Measurements from ENCODE around the gene KRT13.
"Not testable (repeated sequence)": the region's sequence is repeated elsewhere in the genome, so short reads cannot be mapped to it uniquely, and the experiment has no call there.

KRT13 gene
- total RNA-seq: 0 to 0.13 reads per million in 2 donors

- no peak for DNase-seq
These were observed at the start of gene KRT13 for GRCh38 chr17:41505007-41505808. Gene KRT13 (minus strand): TSS chr17:41505612. CDS start chr17:41505550, 62 bp downstream.

- no peak for DNase-seq
These were observed 48.7 kb upstream of the KRT13 start for GRCh38 chr17:41553987-41554680.

GRCh38 chr17:41553176-41553575 is 47.8 kb upstream of the KRT13 start:
- DNase-seq: no peak

- DNase-seq: no peak
These were observed 47.0 kb upstream of the KRT13 start for GRCh38 chr17:41552455-41552854.

- no peak for DNase-seq
These were observed 46.0 kb upstream of the KRT13 start for GRCh38 chr17:41551365-41551764.

GRCh38 chr17:41549596-41550039 is 44.2 kb upstream of the KRT13 start:
- no peak for DNase-seq

GRCh38 chr17:41548844-41549595 is 43.6 kb upstream of the KRT13 start:
- peak; percentile 58 to 85 (median 74) for DNase-seq

- peak in 2 of 5 experiments; percentile 24 to 51 for DNase-seq
These were observed 42.8 kb upstream of the KRT13 start for GRCh38 chr17:41547921-41548843.

GRCh38 chr17:41547378-41547841 is 42.0 kb upstream of the KRT13 start:
- DNase-seq: no peak

GRCh38 chr17:41546819-41547218 is 41.4 kb upstream of the KRT13 start:
- no peak for DNase-seq

- no peak for DNase-seq
These were observed 40.5 kb upstream of the KRT13 start for GRCh38 chr17:41545829-41546410.

GRCh38 chr17:41544935-41545334 is 39.5 kb upstream of the KRT13 start:
- no peak for DNase-seq

GRCh38 chr17:41544491-41544892 is 39.1 kb upstream of the KRT13 start:
- DNase-seq: no peak

- not testable (repeated sequence) for DNase-seq
These were observed 37.4 kb upstream of the KRT13 start for GRCh38 chr17:41542786-41543185.

- no peak for DNase-seq
These were observed 36.9 kb upstream of the KRT13 start for GRCh38 chr17:41542357-41542756.

GRCh38 chr17:41540921-41541625 is 35.7 kb upstream of the KRT13 start:
- no peak for DNase-seq

- DNase-seq: no peak
These were observed 34.7 kb upstream of the KRT13 start for GRCh38 chr17:41539979-41540701.

- no peak for DNase-seq
These were observed 33.7 kb upstream of the KRT13 start for GRCh38 chr17:41539071-41539492.

- no peak for DNase-seq
These were observed 33.2 kb upstream of the KRT13 start for GRCh38 chr17:41538565-41538991.

GRCh38 chr17:41537990-41538389 is 32.6 kb upstream of the KRT13 start:
- no peak for DNase-seq

Measured in T-helper 2 cell (primary cell).